OCI-LY7 (cell line): Measurements from ENCODE around the gene UBE2L6.

Experiments
- EZH2phosphoT487 ChIP-seq: fragments of 200-600 bp; sonication (generic); IDR thresholded peaks from 2 replicates; pipeline ENCODE4 v1.6.1; 2018; ENCODE audit warnings: low read depth, borderline replicate concordance, mild to moderate bottlenecking, mixed run types, antibody characterized with exemption, low read length, moderate library complexity, mixed read lengths
- TF ChIP-seq, protein P1 (sequence below): fragments of 200-600 bp; sonication (generic); conservative IDR thresholded peaks from 2 replicates; pipeline ENCODE4 v1.5.1; 2014; ENCODE audit warnings: mild to moderate bottlenecking, antibody characterized with exemption, low read length, moderate library complexity, mixed read lengths

DNA sequence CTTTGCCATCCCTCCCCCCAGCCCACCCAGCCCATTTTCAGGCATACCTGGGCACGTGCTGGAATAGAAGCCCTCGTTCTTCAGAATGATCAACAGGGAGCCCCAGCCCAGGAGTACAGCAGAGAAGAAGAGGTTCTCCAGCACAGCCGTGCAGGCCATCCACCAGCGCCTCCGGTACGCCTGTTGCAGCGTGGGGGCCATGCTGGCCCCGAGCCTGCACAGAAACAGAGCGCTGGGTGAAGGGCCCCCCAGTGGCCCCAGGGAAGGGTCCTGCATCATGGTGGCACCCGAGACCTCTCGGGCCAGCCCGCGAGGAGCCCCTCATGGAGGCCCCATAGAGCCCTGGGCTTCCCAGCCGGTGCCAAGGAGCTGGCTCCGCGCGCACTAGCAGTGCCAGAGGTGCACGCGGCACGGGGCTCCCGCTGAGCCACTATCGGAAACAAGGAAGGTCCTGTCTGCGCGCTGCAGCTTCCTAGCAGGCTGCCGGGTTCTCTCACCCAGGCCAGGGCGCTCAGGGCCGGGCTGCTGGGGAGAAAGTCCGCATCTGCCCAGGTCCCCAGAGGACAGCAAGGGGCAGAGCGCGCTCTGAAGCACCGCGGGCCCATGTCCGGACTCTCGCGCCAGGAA lies 53.4 kb downstream of the UBE2L6 start:
- TF ChIP-seq, protein P1, sequence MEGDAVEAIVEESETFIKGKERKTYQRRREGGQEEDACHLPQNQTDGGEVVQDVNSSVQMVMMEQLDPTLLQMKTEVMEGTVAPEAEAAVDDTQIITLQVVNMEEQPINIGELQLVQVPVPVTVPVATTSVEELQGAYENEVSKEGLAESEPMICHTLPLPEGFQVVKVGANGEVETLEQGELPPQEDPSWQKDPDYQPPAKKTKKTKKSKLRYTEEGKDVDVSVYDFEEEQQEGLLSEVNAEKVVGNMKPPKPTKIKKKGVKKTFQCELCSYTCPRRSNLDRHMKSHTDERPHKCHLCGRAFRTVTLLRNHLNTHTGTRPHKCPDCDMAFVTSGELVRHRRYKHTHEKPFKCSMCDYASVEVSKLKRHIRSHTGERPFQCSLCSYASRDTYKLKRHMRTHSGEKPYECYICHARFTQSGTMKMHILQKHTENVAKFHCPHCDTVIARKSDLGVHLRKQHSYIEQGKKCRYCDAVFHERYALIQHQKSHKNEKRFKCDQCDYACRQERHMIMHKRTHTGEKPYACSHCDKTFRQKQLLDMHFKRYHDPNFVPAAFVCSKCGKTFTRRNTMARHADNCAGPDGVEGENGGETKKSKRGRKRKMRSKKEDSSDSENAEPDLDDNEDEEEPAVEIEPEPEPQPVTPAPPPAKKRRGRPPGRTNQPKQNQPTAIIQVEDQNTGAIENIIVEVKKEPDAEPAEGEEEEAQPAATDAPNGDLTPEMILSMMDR, result no peak
- TF ChIP-seq EZH2phosphoT487, result no peak
